Muscle of arm (tissue), 12 donors: ENCODE results near the gene CACYBP. TPM values are rescaled to one million over a fixed set of nuclear protein-coding genes. Genes with fewer than 3 reads are reported as not detected.

Experiments
- DNase-seq: peaks from one replicate; pipeline ENCODE4 v3.0.0-alpha.2; 2013
- polyA plus RNA-seq, 12 donors: library from polyadenylated mRNA; unstranded; fragments of 120-200 nt; gene quantifications; one replicate each; pipeline ENCODE4 v1.2.1, GENCODE V29; 2013; ENCODE audit not compliant: insufficient read length in 12 of 12

Gene CACYBP
- polyA plus RNA-seq, 12 donors, result 98.3 to 162 (median 104) TPM; not detected in 1

DNA sequence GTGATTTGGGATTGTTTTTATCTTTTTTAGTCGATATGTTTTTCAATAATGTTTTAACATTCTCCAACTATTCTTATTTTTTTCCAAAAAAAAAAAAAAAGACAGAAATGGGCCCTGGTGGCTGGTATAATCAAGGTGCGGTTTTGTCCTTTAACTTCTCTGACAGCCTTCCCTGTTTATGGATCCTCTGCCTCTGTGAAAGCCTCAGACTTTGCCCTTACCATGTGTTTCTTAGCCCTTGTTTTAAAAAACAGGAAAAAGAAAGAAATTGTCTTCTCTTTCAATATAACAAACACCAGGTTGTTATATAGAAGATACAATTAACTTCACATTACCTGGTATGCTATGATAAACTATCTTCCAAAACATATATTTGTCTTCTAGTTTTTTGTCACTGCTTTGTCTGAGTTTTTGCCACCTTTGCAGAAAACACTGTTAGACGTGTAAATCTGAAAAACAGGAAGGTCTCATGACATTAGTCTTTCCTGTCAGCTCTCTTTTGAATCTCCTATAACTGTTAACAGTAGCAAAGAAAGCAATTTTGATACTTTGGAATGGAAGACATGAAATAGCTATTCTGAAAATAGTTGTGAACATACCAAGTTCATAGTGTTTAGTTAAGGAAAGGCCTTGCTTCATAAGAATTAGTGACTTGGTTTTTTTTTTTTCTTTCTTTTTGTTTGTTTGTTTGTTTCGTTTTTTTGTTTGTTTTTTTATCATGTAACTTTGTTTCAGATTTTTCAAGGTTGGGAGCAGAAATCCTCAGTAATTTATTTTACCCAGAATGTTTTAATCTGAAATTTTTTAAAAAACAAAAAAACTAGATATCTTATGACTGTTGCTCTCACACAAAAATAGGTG lies 31.7 kb upstream of the CACYBP start:
- no peak for DNase-seq

DNA sequence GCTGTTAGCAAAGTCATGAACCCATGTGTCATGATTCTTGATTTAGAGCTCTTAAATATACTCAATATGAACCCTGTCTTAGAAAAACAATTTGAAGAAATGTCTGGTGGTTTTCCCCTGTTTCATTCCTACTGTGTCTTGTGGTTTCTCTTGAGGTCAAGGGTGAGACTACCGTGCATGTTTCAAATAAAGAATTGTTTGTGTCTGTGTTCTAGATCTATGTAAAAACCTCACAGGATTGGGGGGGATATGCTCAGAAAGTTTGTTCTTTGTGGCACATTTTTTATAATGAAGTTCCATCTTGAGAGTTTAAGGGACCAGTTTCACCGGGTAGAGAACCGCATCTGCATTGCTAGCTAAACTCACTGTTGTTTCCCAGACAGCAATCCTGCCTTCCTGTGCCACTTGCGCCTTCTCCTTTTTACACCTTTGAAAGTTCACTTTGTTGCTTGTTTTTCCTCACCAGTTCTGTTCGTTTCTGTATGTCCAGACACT lies 30.9 kb upstream of the CACYBP start:
- no peak for DNase-seq

DNA sequence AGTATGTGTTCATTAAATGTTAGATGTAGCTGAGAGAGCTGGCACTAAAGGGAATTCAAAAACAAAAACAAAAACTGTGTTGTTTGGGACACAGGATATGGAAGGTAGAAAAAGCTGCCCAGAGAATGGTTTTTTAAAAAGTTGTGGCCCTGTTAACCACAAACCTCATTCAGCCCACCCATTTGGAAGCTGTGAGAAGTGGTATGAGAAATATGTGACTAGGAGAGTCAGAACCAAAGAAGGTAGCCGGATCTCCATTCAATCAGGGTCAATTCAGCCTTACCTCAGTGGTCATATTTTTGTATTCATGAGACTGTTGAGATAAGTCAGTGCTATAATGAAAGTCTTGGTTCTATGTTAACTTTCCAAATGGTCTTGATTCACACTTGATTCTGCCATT lies 29.8 kb upstream of the CACYBP start:
- no peak for DNase-seq

DNA sequence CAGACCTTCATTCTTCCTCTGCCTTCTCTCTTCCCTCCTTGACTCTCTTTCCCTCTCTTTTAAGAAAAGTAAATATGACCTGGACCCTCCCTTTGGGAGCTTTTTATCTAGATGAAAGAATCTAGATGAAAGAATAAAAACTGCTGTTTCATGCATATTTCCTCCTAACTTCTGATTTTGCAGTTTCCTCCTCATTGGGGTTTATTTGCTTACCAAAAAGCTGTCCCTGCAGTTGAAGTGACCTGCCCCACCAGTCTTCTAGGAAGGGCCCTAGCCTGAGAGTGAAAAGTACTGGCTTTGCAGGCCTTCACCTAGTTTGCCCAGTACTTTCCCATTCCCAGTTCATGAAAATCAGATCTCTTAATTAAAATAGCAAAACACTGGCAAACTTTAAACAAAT lies 28.3 kb upstream of the CACYBP start:
- no peak for DNase-seq

DNA sequence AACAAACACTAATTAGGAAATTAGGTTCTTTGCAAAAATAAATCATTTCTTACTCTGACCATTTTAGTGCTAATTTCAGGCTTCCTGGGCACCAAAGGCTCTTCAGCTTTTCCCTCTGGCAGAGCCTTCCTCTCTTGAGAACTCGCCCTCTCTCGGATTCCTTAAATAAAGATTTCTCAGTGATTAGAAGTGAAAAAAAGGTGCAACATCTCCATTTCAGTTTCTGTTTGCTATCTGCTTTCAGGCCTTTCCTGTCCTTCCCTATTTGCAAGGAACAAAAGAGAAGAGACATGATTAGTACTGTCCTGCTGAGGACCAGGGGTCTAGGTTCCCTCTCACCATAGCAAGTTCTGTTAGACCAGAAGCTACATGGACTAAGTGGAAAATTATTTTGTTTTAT lies 27.8 kb upstream of the CACYBP start:
- DNase-seq, result no peak

DNA sequence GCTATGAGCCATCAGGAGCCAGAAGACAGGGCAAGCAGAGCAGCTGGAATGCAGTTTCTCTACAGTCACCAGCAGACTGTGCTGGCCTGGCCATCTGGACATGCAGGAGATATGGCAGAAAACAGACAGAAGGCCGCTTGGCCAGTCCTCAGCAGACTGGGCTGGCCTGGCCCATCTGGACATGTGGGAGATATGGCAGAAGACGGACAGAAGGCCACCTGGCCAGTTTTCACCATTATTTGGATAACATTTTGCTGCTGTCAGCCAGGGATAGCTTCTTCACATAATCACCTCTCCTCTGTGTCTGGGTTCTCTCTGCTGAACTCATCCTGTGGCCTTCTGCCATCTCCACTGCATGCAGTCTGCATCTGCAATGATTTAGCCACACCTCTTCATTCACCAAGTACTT lies 25.0 kb upstream of the CACYBP start:
- peak; percentile 27 for DNase-seq

DNA sequence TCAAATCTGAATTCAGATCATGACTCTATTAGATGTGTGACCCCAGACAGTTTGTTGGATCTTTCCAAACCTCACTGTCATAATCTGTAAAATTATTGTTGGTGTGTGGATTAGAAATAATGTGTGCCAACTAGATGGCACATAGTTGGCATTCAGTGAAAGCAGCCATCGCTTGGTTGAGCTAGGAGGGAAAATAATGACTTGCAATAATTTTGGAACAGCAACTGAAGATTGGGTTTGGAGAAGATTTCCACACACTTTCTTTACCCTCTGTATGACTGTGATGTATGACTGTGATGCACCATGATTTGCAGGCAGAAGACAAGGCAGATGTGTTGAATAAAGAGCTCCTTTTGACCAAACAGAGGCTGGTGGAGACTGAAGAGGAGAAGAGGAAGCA lies 24.0 kb upstream of the CACYBP start:
- no peak for DNase-seq

DNA sequence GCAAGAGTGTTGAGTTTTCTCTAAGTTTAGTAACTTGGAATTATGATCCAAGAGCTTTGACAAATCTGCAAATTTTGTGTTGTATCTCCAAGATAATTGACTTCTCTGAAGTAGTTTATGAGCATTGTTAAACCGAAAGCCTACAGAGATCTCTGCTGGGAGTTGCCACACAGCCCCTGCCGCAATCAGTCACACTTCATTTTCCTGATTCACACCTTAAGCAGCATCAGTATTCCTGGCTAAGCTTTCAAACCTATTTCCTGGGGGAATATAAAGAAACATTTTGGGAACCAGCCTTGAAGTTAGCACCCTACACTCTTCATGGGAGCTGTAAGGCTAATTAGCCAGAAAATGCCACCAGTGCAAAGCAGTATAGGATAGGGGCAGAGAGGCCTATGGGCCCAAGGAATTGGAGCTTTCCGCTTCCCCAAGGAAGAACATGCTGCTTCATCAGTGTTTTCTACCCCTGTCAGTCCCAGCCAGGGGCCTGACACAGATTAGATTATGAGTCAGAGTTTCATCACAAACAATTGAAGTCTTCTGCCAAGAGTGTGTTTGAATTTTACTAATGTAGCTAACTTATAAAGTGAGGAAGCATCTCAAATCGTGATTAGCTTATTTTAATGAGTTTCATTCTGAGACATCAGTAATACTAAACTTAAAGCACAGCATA lies 23.2 kb upstream of the CACYBP start:
- DNase-seq, result no peak

DNA sequence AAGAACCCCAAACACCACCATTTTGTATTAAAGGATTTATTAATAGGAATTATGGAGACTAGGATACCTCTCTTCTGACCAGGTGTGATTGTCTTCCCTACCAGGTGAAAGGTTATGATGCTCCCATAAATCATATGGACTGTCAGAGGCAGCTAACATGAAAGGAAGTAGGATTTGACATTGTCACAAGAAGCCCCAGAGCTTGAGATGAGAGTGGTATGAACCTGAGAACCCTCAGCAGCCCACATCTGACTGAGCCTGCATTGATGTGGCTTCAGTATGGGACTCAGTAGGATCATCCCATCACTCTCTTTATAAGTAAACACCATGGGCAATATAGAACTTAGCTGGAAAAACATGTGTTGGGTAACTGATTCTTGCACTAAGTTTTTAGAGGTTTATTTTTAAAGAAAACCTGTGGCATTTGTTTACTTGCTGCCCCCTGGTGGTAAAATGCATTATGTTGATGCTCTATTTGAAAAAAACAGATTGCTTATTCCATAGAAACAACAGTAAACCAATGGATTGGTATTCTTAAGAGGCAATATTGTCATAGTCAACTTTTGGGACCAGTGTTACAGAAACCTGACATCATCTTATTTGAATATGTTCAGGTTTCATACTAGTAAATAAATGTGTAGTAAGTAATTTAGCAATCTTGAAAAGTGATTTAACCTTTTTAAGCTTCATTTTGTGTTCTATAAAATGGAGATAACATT lies 16.6 kb upstream of the CACYBP start:
- no peak for DNase-seq

DNA sequence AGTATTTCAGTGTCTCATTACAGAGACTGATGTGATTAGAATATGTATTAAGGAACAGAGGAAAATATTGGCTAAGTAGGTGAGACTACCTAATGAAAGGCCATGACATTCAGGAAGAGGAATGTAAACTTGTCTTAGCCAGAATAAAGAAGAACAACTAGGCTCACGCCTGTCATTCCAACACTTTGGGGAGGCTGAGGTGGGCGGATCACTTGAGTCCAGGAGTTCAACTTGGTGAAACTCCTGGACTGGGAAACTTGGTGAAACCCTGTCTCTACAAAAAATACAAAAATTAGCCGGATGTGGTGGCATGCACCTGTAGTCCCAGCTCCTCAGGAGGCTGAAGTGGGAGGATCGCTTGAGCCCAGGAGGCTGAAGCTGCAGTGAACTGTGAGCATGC lies 14.8 kb upstream of the CACYBP start:
- DNase-seq, result no peak

DNA sequence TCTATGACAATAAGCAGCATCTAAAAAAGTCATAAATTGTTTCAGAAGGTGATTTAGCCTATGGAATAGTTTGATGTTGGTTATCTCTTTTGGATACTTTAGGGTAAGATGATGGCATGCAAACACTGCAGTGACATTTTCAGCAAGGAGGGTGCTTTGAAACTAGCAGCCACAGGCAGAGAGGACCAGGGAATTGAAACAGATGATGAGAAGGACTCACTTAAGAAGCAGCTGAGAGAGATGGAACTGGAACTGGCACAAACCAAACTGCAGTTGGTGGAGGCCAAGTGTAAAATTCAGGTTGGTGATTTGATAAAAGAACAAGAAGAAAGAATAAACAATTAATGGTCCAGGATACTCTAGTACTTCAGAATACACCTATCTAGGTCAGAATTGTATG lies 11.2 kb upstream of the CACYBP start:
- no peak for DNase-seq

DNA sequence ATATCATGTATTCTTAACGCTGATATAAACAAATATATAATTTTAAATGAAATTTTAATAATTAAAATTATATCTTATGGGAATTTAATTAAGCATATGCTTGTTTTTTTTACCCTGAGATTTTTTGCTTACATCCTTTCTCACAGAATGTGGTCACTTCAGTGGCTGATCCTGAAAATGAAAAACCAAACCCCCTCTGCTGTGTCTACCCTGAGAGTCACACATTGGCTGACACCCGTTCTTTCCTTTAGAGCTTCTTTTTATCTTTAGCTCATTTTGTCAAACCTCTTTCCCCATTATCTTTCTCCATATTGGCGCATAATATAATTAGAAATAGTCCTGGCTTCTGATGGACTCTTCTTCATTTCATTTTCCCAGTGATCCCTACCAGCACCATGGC lies 10.8 kb upstream of the CACYBP start:
- DNase-seq, result no peak

DNA sequence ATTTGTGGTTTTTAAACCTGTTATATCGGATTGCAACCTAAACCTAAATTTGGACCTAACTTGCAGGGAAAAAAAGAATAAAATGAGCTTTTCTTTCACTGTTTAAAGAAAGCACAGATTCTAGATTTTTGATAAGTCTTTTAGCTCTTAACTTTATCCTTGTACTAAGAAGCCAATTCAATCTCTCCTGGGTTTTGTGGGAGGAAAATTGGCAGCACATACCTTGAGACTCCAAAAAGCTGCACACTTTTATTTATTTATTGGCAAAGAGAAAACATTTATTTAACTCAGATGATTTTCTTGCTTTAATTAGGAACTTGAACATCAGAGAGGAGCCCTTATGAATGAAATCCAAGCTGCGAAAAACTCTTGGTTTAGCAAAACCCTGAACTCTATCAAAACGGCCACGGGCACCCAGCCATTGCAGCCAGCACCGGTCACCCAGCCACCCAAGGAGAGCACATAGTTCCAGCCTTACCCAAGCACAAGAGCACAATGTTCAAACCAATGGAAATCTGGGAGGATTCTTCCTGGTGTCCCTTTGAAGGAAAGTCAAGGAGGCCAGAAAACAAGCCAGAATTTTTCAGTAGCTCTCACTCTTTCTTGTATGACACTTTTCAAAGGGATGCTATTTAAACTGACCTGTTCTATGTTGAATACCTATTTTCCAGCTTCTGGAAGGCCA lies 10.1 kb upstream of the CACYBP start:
- no peak for DNase-seq

DNA sequence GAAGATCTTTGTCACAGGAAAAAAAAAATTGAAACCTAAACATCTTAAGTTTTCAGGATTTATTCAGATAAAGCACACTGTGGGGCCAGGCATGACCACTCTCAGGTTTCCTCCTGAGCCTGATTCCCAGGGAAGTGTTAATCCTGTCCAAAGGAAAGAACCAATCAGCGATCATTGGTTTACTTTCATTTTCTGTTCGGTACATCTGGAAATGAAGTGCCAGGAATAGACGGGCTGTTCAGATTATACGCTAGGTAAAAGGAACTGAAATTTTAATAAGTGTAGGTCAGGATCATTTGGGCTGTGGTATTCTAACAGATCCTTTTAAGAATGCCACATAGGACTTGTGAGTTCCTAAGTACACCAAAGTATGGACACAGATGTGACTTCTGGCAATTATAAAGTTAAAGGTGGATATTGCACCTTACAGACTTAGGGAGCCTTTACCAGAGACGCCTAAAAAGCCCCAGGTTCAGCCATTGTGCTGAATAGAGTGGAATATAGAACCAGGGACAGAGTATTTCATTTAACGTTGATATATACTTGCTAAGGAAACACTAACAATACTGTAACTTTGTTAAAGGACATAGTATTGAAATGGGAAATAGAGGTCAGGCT lies 9.3 kb upstream of the CACYBP start:
- DNase-seq, result peak; percentile 69

DNA sequence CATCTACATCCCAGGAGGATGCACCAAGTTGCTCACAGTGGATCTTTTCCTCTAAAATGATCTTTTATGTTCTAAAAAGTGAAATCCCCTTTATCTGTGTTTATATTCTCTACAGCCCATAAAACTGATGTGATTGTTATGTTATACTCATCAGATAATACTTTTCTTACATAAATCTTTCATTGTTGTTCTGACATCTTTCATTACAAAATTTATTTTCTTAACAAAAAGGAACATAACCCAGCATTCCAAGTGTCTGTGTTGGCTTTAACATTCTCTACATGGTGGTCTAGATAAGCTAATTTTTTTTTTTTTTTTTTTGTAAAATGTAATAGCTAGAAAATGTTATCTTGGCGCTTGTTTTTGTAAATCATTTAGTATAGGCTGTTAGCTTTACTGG lies 8.3 kb upstream of the CACYBP start:
- DNase-seq, result no peak

DNA sequence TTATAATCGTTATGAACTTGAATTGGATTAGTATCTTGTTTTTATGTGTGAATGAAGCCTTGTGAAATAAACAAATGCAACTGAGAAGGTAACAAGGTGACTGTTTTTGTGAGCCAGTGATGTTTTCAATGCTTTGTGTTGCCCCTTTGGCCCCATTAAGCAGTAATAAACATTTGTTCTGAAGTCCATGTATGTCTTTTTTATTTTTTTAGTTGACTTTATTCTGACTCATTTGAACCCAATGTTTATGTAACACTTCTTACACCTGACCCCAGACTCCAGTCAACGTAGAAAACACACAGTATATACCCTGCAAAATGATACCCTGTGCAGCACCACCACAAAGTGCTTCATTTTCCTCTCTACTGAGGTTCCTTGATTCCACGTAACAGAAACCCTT lies 4.6 kb upstream of the CACYBP start:
- no peak for DNase-seq

DNA sequence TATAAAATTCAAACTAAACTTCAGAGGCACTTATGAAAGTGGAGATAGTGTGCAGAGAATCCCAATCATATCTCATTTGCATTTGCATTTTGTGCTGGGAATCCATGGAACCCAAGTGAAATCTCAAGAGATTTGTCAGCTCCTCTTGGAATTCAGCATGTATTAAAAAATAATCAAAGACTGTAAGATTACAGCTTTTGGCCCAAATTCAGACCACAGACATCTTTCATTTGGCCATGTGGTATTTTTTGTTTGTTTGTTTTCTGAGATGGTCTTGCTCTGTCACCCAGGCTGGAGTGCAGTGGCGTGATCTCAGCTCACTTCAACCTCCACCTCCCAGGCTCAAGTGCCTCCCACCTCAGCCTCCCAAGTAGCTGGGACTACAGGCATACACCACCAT lies 3.8 kb upstream of the CACYBP start:
- DNase-seq, result no peak

DNA sequence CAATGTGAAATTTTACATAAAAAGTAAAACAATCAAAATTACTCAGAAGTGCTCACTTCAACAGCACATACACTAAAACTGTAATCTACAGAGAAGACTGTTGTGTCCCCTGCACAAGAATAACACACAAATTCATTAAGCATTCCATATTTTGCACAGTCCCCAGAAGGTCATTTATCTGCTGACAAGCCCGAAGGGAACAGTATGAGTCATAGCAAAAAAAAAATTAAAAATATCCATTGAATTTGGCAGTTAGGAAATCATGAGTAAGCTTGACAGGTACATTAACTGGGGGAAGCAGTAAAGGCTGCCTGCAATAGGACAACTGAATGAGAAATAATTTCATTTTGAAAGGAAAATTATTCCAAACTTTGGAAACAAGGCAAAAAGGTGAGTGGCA lies 3.3 kb upstream of the CACYBP start:
- DNase-seq, result no peak

DNA sequence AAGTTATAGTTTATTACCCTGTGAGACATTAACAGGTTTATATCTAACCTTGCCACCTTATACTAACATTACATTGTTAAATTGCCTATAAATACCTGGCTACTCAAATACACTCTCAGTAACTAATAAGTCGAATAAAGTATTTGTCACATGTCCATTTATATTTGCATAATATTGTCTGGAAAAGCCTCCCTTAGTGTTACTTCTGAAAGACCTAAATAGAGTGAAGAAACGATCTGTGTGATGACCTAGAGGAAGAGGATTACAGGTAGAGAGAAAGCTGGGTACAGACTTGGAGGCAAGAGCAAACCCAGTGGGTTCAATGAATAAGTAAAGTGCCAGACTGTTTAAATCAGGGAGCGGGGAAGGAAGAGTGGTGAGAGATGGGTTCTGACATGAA lies 2.7 kb upstream of the CACYBP start:
- no peak for DNase-seq

DNA sequence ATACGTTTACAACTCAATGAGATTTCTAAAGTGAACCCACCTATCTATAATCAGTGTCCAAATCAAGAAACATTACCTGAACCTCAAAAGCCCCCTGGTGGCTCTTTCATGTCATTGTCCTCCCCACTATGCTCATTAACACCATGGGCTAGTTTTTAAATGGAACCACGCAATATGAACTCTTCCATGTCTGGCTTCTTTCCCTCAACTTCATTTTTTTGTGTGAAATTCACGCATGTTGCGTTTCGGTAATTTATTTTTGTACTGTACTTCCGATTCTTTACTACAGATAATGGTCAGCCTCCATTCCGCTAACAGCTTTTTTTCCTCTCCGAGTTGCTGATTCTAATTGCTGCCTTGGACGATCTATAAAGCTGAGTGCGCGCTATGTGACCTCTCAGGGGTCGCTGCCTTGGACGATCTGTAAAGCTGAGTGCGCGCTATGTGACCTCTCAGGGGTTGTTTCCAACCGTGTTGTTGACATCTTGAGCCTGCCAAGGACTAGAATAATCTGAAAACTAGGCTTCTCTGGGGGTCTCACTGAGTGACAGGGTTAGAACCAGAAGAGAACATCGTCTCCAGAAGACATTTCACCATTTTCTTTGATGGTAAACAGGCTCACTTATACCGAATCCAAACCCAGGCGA lies 1.1 kb upstream of the CACYBP start:
- peak; percentile 66 for DNase-seq
